Stomach (tissue), 9 donors: Measurements from ENCODE around the gene CHERP. TPM values are rescaled to one million over a fixed set of nuclear protein-coding genes. Genes with fewer than 3 reads are reported as not detected.
"Not testable (repeated sequence)": the region's sequence is repeated elsewhere in the genome, so short reads cannot be mapped to it uniquely, and the experiment has no call there.

Experiments used
- DNase-seq, 2 donors: peaks; one replicate each; pipeline versions ENCODE4 v3.0.0 to v3.0.0-alpha.2; 2013 to 2019
- H3K27ac ChIP-seq, 5 donors: fragments of 200-600 bp in 4 of 5; sonication (generic) in 4 of 5; one replicate each; pipeline ENCODE4 v1.5.1; 2013 to 2019; ENCODE audit warnings: mild to moderate bottlenecking in 1 of 5, moderate library complexity in 1 of 5
- H3K27me3 ChIP-seq, 3 donors: fragments of 200-600 bp; sonication (generic); one replicate each; pipeline ENCODE4 v1.5.1; 2017 to 2019; ENCODE audit warnings: mixed run types in 1 of 3
- H3K36me3 ChIP-seq, 4 donors: fragments of 200-600 bp; sonication (generic); 1 replicate in 3 of 4; 2 replicates in 1 of 4; pipeline ENCODE4 v1.5.1; 2016 to 2019
- H3K4me1 ChIP-seq, 4 donors: fragments of 200-600 bp; sonication (generic); one replicate each; pipeline ENCODE4 v1.5.1; 2016 to 2019
- H3K4me3 ChIP-seq, 4 donors: fragments of 200-600 bp; sonication (generic) in 3 of 4; one replicate each; pipeline ENCODE4 v1.5.1; 2016 to 2019; ENCODE audit warnings: mild to moderate bottlenecking in 1 of 4
- H3K9me3 ChIP-seq, 4 donors: fragments of 200-600 bp; sonication (generic); one replicate each; pipeline ENCODE4 v1.5.1; 2016 to 2019
- CTCF ChIP-seq, 7 experiments: fragments of 450-650 bp in 4 of 7; fragments of 200-600 bp in 3 of 7; sonication (generic) in 3 of 7; IDR thresholded peaks; one replicate each; pipeline ENCODE4 v1.5.1; 2016 to 2019; ENCODE audit warnings: antibody characterized with exemption in 7 of 7, control low read depth in 2 of 7, mild to moderate bottlenecking in 1 of 7
- EP300 ChIP-seq: sonication (generic); formaldehyde crosslinking; IDR thresholded peaks from one replicate; pipeline ENCODE4 v1.6.1; 2017; ENCODE audit warnings: antibody characterized with exemption
- POLR2A ChIP-seq, 4 donors: fragments of 450-650 bp; IDR thresholded peaks; one replicate each; pipeline ENCODE4 v1.6.1; 2016; ENCODE audit warnings: antibody characterized with exemption in 4 of 4, control low read depth in 2 of 4, mild to moderate bottlenecking in 1 of 4, moderate library complexity in 1 of 4
- POLR2AphosphoS5 ChIP-seq, 3 donors: sonication (generic); formaldehyde crosslinking; IDR thresholded peaks; one replicate each; pipeline ENCODE4 v1.6.1; 2016; ENCODE audit warnings: antibody characterized with exemption in 3 of 3
- WGBS, 5 donors: extraction: QIAGEN DNeasy Blood & Tissue Kit in 3 of 5; methylation state at CpG; one replicate each; pipeline versions ENCODE4 v1.1.5 to v1.1.7; 2013 to 2018; 5-methylcytosine and 5-hydroxymethylcytosine counted together
- intact Hi-C: fragments of 100-400 bp; cut with DNase I; formaldehyde crosslinking; loops from one replicate; pipeline ENCODE4 v1.15.1; 2023; ENCODE audit warnings: low total_unique reads
- polyA plus RNA-seq, 3 donors: library from polyadenylated mRNA; stranded (reverse); fragments of 200-250 nt; gene quantifications; one replicate each; pipeline ENCODE4 v1.2.3, GENCODE V29; 2013
- total RNA-seq, 5 donors: library from RNA; depleted of rRNA; stranded (reverse); fragments of >200 nt; gene quantifications; one replicate each; pipeline versions ENCODE4 v1.1.0 to v1.2.3, GENCODE V29; 2014 to 2016
- donor health status: healthy with polysubstance abuse.
- donor health status: Bipolar disorder and iron deficiency.
- donor health status: healthy.

Gene CHERP
- total and polyA plus RNA-seq, 8 donors: 3.5 to 64.7 (median 11.5) TPM

- no peak for DNase-seq
- TF ChIP-seq EP300: no peak
- no peak for TF ChIP-seq POLR2AphosphoS5 (IDR thresholded peaks at IDR 0.05)
- TF ChIP-seq CTCF (IDR thresholded peaks at IDR 0.05): no peak
- TF ChIP-seq POLR2A (IDR thresholded peaks at IDR 0.05): no peak
- no peaks in the 10 kb centered on the region for H3K4me1 ChIP-seq
- no peaks in the 10 kb centered on the region for H3K27me3 ChIP-seq
- H3K4me3 ChIP-seq: no peak overlapping the region
- H3K27ac ChIP-seq: no peak overlapping the region
- no peaks in the 10 kb centered on the region for H3K9me3 ChIP-seq
- intact Hi-C loops: no loop called here
- WGBS, 5 donors: 77 to 94% (median 84%) methylated on average over 7 of the region's 7 CpGs
- no peaks in the 10 kb centered on the region for H3K36me3 ChIP-seq
Observed at GRCh38 chr19:16482745-16483144, 59.5 kb downstream of the CHERP start.

GRCh38 chr19:16477311-16477710 lies 64.9 kb downstream of the CHERP start:
- TF ChIP-seq CTCF (IDR thresholded peaks at IDR 0.05) (no peak), POLR2A (IDR thresholded peaks at IDR 0.05) (no peak), EP300 (no peak), POLR2AphosphoS5 (IDR thresholded peaks at IDR 0.05) (no peak)
- Histone ChIP-seq H3K4me1 (peaks cover 0 to 4% (median 3%) of the 10 kb centered on the region in 4 donors), H3K36me3 (no peaks in the 10 kb centered on the region), H3K9me3 (peaks cover 0 to 5% (median 2%) of the 10 kb centered on the region in 4 donors), H3K27ac (no peak overlapping the region), H3K4me3 (no peak overlapping the region), H3K27me3 (no peaks in the 10 kb centered on the region)
- no peak for DNase-seq
- intact Hi-C loops: loop anchor here (10.0 kb wide), 1 partner anchor 277 kb away; no protein-coding TSS in a partner anchor
- WGBS, 5 donors: 95 to 100% (median 95%) methylated on average over 1 of the region's 1 CpG

GRCh38 chr19:16476401-16476800 lies 65.8 kb downstream of the CHERP start:
- 45 to 63% (median 54%) methylated on average over 3 of the region's 3 CpGs for WGBS, 5 donors
- no peak for TF ChIP-seq POLR2A (IDR thresholded peaks at IDR 0.05)
- TF ChIP-seq EP300: no peak
- TF ChIP-seq POLR2AphosphoS5 (IDR thresholded peaks at IDR 0.05): no peak
- Histone ChIP-seq H3K27ac (no peak overlapping the region), H3K4me1 (peaks cover 0 to 8% (median 5%) of the 10 kb centered on the region in 4 donors), H3K9me3 (peaks cover 0 to 5% (median 2%) of the 10 kb centered on the region in 4 donors), H3K27me3 (no peaks in the 10 kb centered on the region), H3K4me3 (no peak overlapping the region), H3K36me3 (no peaks in the 10 kb centered on the region)
- DNase-seq: no peak
- intact Hi-C loops: loop anchor here (10.0 kb wide), 1 partner anchor 278 kb away; no protein-coding TSS in a partner anchor

- intact Hi-C loops: loop anchor here (10.0 kb wide), 1 partner anchor 281 kb away; no protein-coding TSS in a partner anchor
- Histone ChIP-seq H3K27ac (no peak overlapping the region), H3K4me3 (no peak overlapping the region), H3K4me1 (peaks cover 15 to 32% (median 29%) of the 10 kb centered on the region in 4 donors), H3K9me3 (peaks cover 0 to 5% (median 2%) of the 10 kb centered on the region in 4 donors), H3K36me3 (no peaks in the 10 kb centered on the region), H3K27me3 (no peaks in the 10 kb centered on the region)
- DNase-seq: peak in 1 of 2 donors; percentile 55
- TF ChIP-seq POLR2AphosphoS5 (IDR thresholded peaks at IDR 0.05) (no peak), EP300 (no peak), POLR2A (IDR thresholded peaks at IDR 0.05) (no peak), CTCF (IDR thresholded peaks at IDR 0.05) (no peak)
- 46 to 67% (median 61%) methylated on average over 13 of the region's 13 CpGs for WGBS, 5 donors
Observed at GRCh38 chr19:16473875-16474392, 68.3 kb downstream of the CHERP start.

- Histone ChIP-seq H3K9me3 (peaks cover 0 to 5% (median 2%) of the 10 kb centered on the region in 4 donors), H3K4me1 (peaks cover 15 to 38% (median 35%) of the 10 kb centered on the region in 4 donors), H3K27ac (peak overlapping the region in 1 of 5 donors; percentile 95), H3K36me3 (no peaks in the 10 kb centered on the region), H3K27me3 (no peaks in the 10 kb centered on the region), H3K4me3 (no peak overlapping the region)
- 71 to 98% (median 96%) methylated on average over 2 of the region's 2 CpGs for WGBS, 5 donors
- no peak for DNase-seq
- intact Hi-C loops: loop anchor here (10.0 kb wide), 1 partner anchor 282 kb away; no protein-coding TSS in a partner anchor
- TF ChIP-seq POLR2AphosphoS5 (IDR thresholded peaks at IDR 0.05) (no peak), POLR2A (IDR thresholded peaks at IDR 0.05) (no peak), EP300 (no peak), CTCF (IDR thresholded peaks at IDR 0.05) (no peak)
Observed at GRCh38 chr19:16472992-16473391, 69.2 kb downstream of the CHERP start.

GRCh38 chr19:16472559-16472899 lies 69.7 kb downstream of the CHERP start:
- Histone ChIP-seq H3K27ac (peak overlapping the region; percentile 76 to 95 (median 93)), H3K4me1 (peaks cover 15 to 43% (median 40%) of the 10 kb centered on the region in 4 donors), H3K4me3 (peak overlapping the region; percentile 94 to 100 (median 98))
- not testable (repeated sequence) for H3K9me3 ChIP-seq, DNase-seq, H3K27me3 ChIP-seq, H3K36me3 ChIP-seq
- intact Hi-C loops: loop anchor here (10.0 kb wide), 1 partner anchor 282 kb away; no protein-coding TSS in a partner anchor
- 39 to 66% (median 56%) methylated on average over 2 of the region's 2 CpGs for WGBS, 5 donors
